Uterus (tissue), 2 donors: ENCODE measurements around the gene RBFOX2.

Source experiments
- POLR2A ChIP-seq, 2 donors: fragments of 450-650 bp; IDR thresholded peaks; one replicate each; pipeline ENCODE4 v1.6.1; 2016; ENCODE audit warnings: antibody characterized with exemption in 2 of 2, mild to moderate bottlenecking in 1 of 2, moderate library complexity in 1 of 2
- TF ChIP-seq, protein P1 (sequence below), 4 experiments: fragments of 200-600 bp in 2 of 4; fragments of 450-650 bp in 2 of 4; sonication (generic) in 2 of 4; IDR thresholded peaks; one replicate each; pipeline ENCODE4 v1.5.1; 2016 to 2019; ENCODE audit warnings: antibody characterized with exemption in 4 of 4, mild to moderate bottlenecking in 2 of 4, moderate library complexity in 1 of 4

DNA sequence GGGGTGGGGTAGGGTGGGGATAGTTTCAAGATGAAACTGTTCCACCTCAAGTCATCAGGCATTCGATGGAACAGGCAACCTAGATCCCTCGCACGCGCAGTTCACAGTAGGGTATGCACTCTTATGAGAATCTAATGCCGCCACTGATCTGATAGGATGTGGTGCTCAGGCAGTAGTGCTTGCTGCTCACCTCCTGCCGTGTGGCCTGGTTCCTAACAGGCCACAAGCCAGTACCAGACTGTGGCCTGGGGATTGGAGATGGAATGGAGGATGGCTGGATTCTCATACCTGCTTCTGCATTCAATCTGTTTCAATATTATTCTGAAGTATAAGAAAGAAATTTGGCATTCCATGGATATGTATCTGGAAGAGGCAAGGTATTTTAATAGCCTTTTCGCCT lies 73.1 kb downstream of the RBFOX2 start:
- TF ChIP-seq, protein P1, sequence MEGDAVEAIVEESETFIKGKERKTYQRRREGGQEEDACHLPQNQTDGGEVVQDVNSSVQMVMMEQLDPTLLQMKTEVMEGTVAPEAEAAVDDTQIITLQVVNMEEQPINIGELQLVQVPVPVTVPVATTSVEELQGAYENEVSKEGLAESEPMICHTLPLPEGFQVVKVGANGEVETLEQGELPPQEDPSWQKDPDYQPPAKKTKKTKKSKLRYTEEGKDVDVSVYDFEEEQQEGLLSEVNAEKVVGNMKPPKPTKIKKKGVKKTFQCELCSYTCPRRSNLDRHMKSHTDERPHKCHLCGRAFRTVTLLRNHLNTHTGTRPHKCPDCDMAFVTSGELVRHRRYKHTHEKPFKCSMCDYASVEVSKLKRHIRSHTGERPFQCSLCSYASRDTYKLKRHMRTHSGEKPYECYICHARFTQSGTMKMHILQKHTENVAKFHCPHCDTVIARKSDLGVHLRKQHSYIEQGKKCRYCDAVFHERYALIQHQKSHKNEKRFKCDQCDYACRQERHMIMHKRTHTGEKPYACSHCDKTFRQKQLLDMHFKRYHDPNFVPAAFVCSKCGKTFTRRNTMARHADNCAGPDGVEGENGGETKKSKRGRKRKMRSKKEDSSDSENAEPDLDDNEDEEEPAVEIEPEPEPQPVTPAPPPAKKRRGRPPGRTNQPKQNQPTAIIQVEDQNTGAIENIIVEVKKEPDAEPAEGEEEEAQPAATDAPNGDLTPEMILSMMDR (IDR thresholded peaks at IDR 0.05), result no peak
- TF ChIP-seq POLR2A (IDR thresholded peaks at IDR 0.05), result no peak
